Chondrocyte (in vitro differentiated cells): ENCODE measurements around the gene HBS1L. TPM values are rescaled to one million over a fixed set of nuclear protein-coding genes. Genes with fewer than 3 reads are reported as not detected.

Experiments
- DNase-seq: peaks from one replicate; pipeline ENCODE4 v3.0.0; 2021; ENCODE audit warnings: mixed read lengths, low spot score
- H3K27ac Mint-ChIP-seq: one replicate; pipeline ENCODE4 v1.8.0; 2021; ENCODE audit warnings: mild to moderate bottlenecking, moderate library complexity, mixed read lengths; ENCODE audit not compliant: unreplicated experiment
- H3K27me3 Mint-ChIP-seq: 2 replicates; pipeline ENCODE4 v1.8.0; 2021; ENCODE audit warnings: low read depth, mixed read lengths
- H3K36me3 Mint-ChIP-seq: 2 replicates; pipeline ENCODE4 v1.8.0; 2021; ENCODE audit warnings: low read depth, mixed read lengths
- H3K4me1 Mint-ChIP-seq: 2 replicates; pipeline ENCODE4 v1.8.0; 2021; ENCODE audit warnings: low read depth, mild to moderate bottlenecking, mixed read lengths
- H3K4me3 Mint-ChIP-seq: one replicate; pipeline ENCODE4 v1.8.0; 2021; ENCODE audit warnings: mild to moderate bottlenecking, moderate library complexity, mixed read lengths; ENCODE audit not compliant: unreplicated experiment
- H3K9me3 Mint-ChIP-seq: 2 replicates; pipeline ENCODE4 v1.8.0; 2021; ENCODE audit warnings: low read depth, mixed read lengths
- total RNA-seq: library from RNA; stranded (reverse); gene quantifications from 3 replicates; pipeline ENCODE4 v1.2.1, GENCODE V29; 2021
- TF ChIP-seq, protein P1 (sequence below): fragments of 200-600 bp; sonication (generic); IDR thresholded peaks from 2 replicates; pipeline ENCODE4 v1.5.0; 2021; ENCODE audit warnings: antibody characterized with exemption, mild to moderate bottlenecking, moderate library complexity

HBS1L gene
- total RNA-seq, 1 donor from 2014 or later: 70.4 TPM

GRCh38 chr6:134950482-134950881 is 104.1 kb downstream of the HBS1L start:
- Mint-ChIP-seq H3K4me1 (no peaks in the 10 kb centered on the region), H3K27ac (no peak overlapping the region), H3K36me3 (no peaks in the 10 kb centered on the region), H3K4me3 (no peak overlapping the region), H3K27me3 (no peaks in the 10 kb centered on the region), H3K9me3 (no peaks in the 10 kb centered on the region)
- DNase-seq: no peak
- TF ChIP-seq, protein P1, sequence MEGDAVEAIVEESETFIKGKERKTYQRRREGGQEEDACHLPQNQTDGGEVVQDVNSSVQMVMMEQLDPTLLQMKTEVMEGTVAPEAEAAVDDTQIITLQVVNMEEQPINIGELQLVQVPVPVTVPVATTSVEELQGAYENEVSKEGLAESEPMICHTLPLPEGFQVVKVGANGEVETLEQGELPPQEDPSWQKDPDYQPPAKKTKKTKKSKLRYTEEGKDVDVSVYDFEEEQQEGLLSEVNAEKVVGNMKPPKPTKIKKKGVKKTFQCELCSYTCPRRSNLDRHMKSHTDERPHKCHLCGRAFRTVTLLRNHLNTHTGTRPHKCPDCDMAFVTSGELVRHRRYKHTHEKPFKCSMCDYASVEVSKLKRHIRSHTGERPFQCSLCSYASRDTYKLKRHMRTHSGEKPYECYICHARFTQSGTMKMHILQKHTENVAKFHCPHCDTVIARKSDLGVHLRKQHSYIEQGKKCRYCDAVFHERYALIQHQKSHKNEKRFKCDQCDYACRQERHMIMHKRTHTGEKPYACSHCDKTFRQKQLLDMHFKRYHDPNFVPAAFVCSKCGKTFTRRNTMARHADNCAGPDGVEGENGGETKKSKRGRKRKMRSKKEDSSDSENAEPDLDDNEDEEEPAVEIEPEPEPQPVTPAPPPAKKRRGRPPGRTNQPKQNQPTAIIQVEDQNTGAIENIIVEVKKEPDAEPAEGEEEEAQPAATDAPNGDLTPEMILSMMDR: no peak

- no peak for DNase-seq
- Mint-ChIP-seq H3K9me3 (no peaks in the 10 kb centered on the region), H3K27me3 (no peaks in the 10 kb centered on the region), H3K4me3 (no peak within 1 kb of the TSS), H3K27ac (no peak within 1 kb of the TSS), H3K4me1 (no peaks in the 10 kb centered on the region), H3K36me3 (no peaks in the 10 kb centered on the region)
- TF ChIP-seq, protein P1: no peak
These were observed 104.7 kb downstream of the HBS1L start, which contains the start of gene ALDH8A1 for GRCh38 chr6:134949927-134950326. Gene ALDH8A1 (minus strand): TSS chr6:134950101. CDS start chr6:134950053, 48 bp downstream.

DNA sequence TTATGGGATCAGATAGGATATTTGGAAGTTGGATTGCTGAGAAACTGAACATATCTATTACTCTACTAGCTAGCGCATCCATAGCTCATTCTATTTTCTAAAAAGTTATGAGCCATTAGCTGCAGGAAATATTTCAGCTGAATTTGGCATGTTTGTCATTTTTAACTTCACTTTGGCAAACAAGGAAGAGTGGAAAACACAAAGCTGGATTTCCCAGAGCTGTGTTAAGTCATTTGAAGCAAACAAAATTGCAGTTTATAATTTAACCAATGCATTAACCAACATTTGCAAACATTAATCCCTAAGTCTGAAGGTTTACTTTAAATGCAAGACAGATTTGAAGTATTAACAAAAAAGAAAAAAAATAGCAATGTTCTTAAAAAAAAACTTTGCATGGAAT is 105.9 kb downstream of the HBS1L start:
- DNase-seq: no peak
- Mint-ChIP-seq H3K27ac (no peak overlapping the region), H3K4me1 (no peaks in the 10 kb centered on the region), H3K4me3 (no peak overlapping the region), H3K27me3 (no peaks in the 10 kb centered on the region), H3K9me3 (no peaks in the 10 kb centered on the region), H3K36me3 (no peaks in the 10 kb centered on the region)
- TF ChIP-seq, protein P1: no peak

DNA sequence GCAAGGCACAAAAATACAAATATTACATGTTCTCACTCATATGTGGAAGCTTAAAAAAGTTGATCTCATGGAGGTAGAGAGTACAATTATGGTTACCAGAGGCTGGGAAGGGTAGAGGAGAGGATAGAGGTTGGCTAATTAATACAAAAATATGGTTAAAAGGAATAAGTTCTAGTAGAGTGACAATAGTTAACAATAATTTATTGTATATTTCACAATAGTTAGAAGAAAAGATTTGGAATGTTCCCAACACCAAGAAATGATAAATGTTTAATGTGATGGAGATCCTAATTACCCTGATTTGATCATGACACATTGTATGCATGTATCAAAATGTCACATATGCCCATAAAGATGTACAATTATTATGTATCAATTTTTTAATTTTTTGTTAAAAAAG is 106.5 kb downstream of the HBS1L start:
- Mint-ChIP-seq H3K27me3 (no peaks in the 10 kb centered on the region), H3K4me3 (no peak overlapping the region), H3K36me3 (no peaks in the 10 kb centered on the region), H3K9me3 (no peaks in the 10 kb centered on the region), H3K4me1 (no peaks in the 10 kb centered on the region), H3K27ac (no peak overlapping the region)
- DNase-seq: no peak
- TF ChIP-seq, protein P1: no peak

- TF ChIP-seq, protein P1: no peak
- Mint-ChIP-seq H3K4me3 (no peak overlapping the region), H3K4me1 (no peaks in the 10 kb centered on the region), H3K27me3 (no peaks in the 10 kb centered on the region), H3K36me3 (no peaks in the 10 kb centered on the region), H3K9me3 (no peaks in the 10 kb centered on the region), H3K27ac (no peak overlapping the region)
- DNase-seq: no peak
These were observed 109.6 kb downstream of the HBS1L start for GRCh38 chr6:134945045-134945444.
